Upper lobe of right lung (tissue), 1 donor: Measurements from ENCODE around the gene LAMA3. TPM values are rescaled to one million over a fixed set of nuclear protein-coding genes. Genes with fewer than 3 reads are reported as not detected.

Experiments used
- ATAC-seq: fragments of 200-7000 bp; cut with Tn5 transposase; one replicate; pipeline ENCODE4 v1.9.1; 2020; ENCODE audit warnings: mild to moderate bottlenecking, moderate library complexity
- DNase-seq: peaks from one replicate; pipeline ENCODE4 v3.0.0-alpha.2; 2020
- H3K27ac ChIP-seq: fragments of 200-600 bp; one replicate; pipeline ENCODE4 v1.8.0; 2022
- H3K27me3 ChIP-seq: fragments of 200-600 bp; one replicate; pipeline ENCODE4 v1.8.0; 2022; ENCODE audit warnings: mild to moderate bottlenecking
- H3K36me3 ChIP-seq: fragments of 200-600 bp; one replicate; pipeline ENCODE4 v1.8.0; 2022
- H3K4me1 ChIP-seq: fragments of 200-600 bp; one replicate; pipeline ENCODE4 v1.8.0; 2022
- H3K4me3 ChIP-seq: fragments of 200-600 bp; one replicate; pipeline ENCODE4 v1.8.0; 2022; ENCODE audit warnings: mild to moderate bottlenecking
- H3K9me3 ChIP-seq: fragments of 200-600 bp; one replicate; pipeline ENCODE4 v1.8.0; 2022
- CTCF ChIP-seq: fragments of 200-600 bp; IDR thresholded peaks from one replicate; pipeline ENCODE4 v1.8.0; 2022; ENCODE audit warnings: antibody characterized with exemption
- intact Hi-C: fragments of 100-400 bp; cut with DNase I; formaldehyde crosslinking; loops from one replicate; pipeline ENCODE4 v1.11.0; 2022
- total RNA-seq: library from RNA; stranded (reverse); fragmentation: NEBNext Ultra II Directional; extraction: Animal tissue kit (Norgen Biotek cat#: 25700); gene quantifications from one replicate; pipeline ENCODE4 v1.2.1, GENCODE V29; 2021
- donor health status: DM: no; HTN: yes; CAD: no; lungs with severe emphysema.

Gene LAMA3
- total RNA-seq, 1 donor from 2014 or later = 139 TPM

- H3K36me3 ChIP-seq = no peaks in the 10 kb centered on the region
- TF ChIP-seq CTCF = no peak
- peak; percentile 54 for ATAC-seq
- DNase-seq = no peak
- H3K27me3 ChIP-seq = no peaks in the 10 kb centered on the region
- no peaks in the 10 kb centered on the region for H3K4me1 ChIP-seq
- intact Hi-C loops = no loop called here
- no peak overlapping the region for H3K27ac ChIP-seq
- H3K9me3 ChIP-seq = no peaks in the 10 kb centered on the region
- no peak overlapping the region for H3K4me3 ChIP-seq
These were observed 182.2 kb downstream of the LAMA3 start for GRCh38 chr18:23871410-23871809.

GRCh38 chr18:23872701-23873550, 183.7 kb downstream of the LAMA3 start:
- H3K4me3 ChIP-seq = no peak overlapping the region
- no peaks in the 10 kb centered on the region for H3K36me3 ChIP-seq
- no peak for TF ChIP-seq CTCF
- intact Hi-C loops = no loop called here
- no peaks in the 10 kb centered on the region for H3K27me3 ChIP-seq
- ATAC-seq (peak; percentile 42), DNase-seq (no peak)
- H3K4me1 ChIP-seq = no peaks in the 10 kb centered on the region
- H3K9me3 ChIP-seq = no peaks in the 10 kb centered on the region
- no peak overlapping the region for H3K27ac ChIP-seq

GRCh38 chr18:23875966-23876895, 187.0 kb downstream of the LAMA3 start:
- Histone ChIP-seq H3K4me1 (no peaks in the 10 kb centered on the region), H3K27ac (no peak overlapping the region), H3K4me3 (no peak overlapping the region), H3K36me3 (no peaks in the 10 kb centered on the region), H3K27me3 (no peaks in the 10 kb centered on the region), H3K9me3 (no peaks in the 10 kb centered on the region)
- ATAC-seq (no peak), DNase-seq (no peak)
- intact Hi-C loops = no loop called here
- TF ChIP-seq CTCF = no peak

- Histone ChIP-seq H3K27me3 (no peaks in the 10 kb centered on the region), H3K4me3 (no peak overlapping the region), H3K9me3 (no peaks in the 10 kb centered on the region), H3K4me1 (no peaks in the 10 kb centered on the region), H3K36me3 (no peaks in the 10 kb centered on the region), H3K27ac (no peak overlapping the region)
- ATAC-seq (no peak), DNase-seq (no peak)
- intact Hi-C loops = no loop called here
- no peak for TF ChIP-seq CTCF
These were observed 187.7 kb downstream of the LAMA3 start for GRCh38 chr18:23876921-23877320.

- Histone ChIP-seq H3K27me3 (no peaks in the 10 kb centered on the region), H3K9me3 (no peaks in the 10 kb centered on the region), H3K27ac (no peak overlapping the region), H3K4me3 (no peak overlapping the region), H3K36me3 (no peaks in the 10 kb centered on the region), H3K4me1 (no peaks in the 10 kb centered on the region)
- no peak for ATAC-seq
- intact Hi-C loops = no loop called here
- TF ChIP-seq CTCF = no peak
- DNase-seq = no peak
These were observed 188.1 kb downstream of the LAMA3 start for GRCh38 chr18:23877371-23877770.
